T follicular helper cell (primary cell): ENCODE measurements around the gene LRRFIP2.
"Not testable (repeated sequence)": the region's sequence is repeated elsewhere in the genome, so short reads cannot be mapped to it uniquely, and the experiment has no call there.

Experiments used
- DNase-seq: peaks from one replicate; pipeline ENCODE4 v3.0.0-alpha.2; 2020; ENCODE audit warnings: low read depth

Gene LRRFIP2

GRCh38 chr3:37183976-37184375 lies 9.6 kb upstream of the LRRFIP2 start:
- no peak for DNase-seq

- no peak for DNase-seq
Measured at GRCh38 chr3:37183375-37183831, 9.0 kb upstream of the LRRFIP2 start.

- no peak for DNase-seq
Measured at GRCh38 chr3:37182816-37183215, 8.4 kb upstream of the LRRFIP2 start.

- no peak for DNase-seq
Measured at GRCh38 chr3:37181756-37182155, 7.4 kb upstream of the LRRFIP2 start.

GRCh38 chr3:37179144-37179967 lies 5.0 kb upstream of the LRRFIP2 start:
- DNase-seq: no peak

- DNase-seq: no peak
Measured at GRCh38 chr3:37173806-37174205, 576 bp downstream of the LRRFIP2 start.

- no peak for DNase-seq
Measured at GRCh38 chr3:37171144-37171543, 3.2 kb downstream of the LRRFIP2 start.

GRCh38 chr3:37170513-37170912 lies 3.9 kb downstream of the LRRFIP2 start:
- DNase-seq: no peak

- DNase-seq: no peak
Measured at GRCh38 chr3:37170060-37170459, 4.3 kb downstream of the LRRFIP2 start.

GRCh38 chr3:37168896-37169295 lies 5.5 kb downstream of the LRRFIP2 start:
- no peak for DNase-seq

- no peak for DNase-seq
Measured at GRCh38 chr3:37163262-37164015, 10.9 kb downstream of the LRRFIP2 start.

- no peak for DNase-seq
Measured at GRCh38 chr3:37162501-37163245, 11.7 kb downstream of the LRRFIP2 start.

- no peak for DNase-seq
Measured at GRCh38 chr3:37161351-37161750, 13.0 kb downstream of the LRRFIP2 start.

GRCh38 chr3:37155782-37156181 lies 18.6 kb downstream of the LRRFIP2 start:
- no peak for DNase-seq

- DNase-seq: no peak
Measured at GRCh38 chr3:37154668-37155314, 19.6 kb downstream of the LRRFIP2 start.

GRCh38 chr3:37150621-37151020 lies 23.8 kb downstream of the LRRFIP2 start:
- DNase-seq: no peak

GRCh38 chr3:37149257-37149656 lies 25.1 kb downstream of the LRRFIP2 start:
- no peak for DNase-seq

GRCh38 chr3:37148208-37148607 lies 26.2 kb downstream of the LRRFIP2 start:
- no peak for DNase-seq

GRCh38 chr3:37147666-37148065 lies 26.7 kb downstream of the LRRFIP2 start:
- DNase-seq: no peak

- not testable (repeated sequence) for DNase-seq
Measured at GRCh38 chr3:37146927-37147326, 27.5 kb downstream of the LRRFIP2 start.

- no peak for DNase-seq
Measured at GRCh38 chr3:37145611-37146010, 28.8 kb downstream of the LRRFIP2 start.

- no peak for DNase-seq
Measured at GRCh38 chr3:37144806-37145205, 29.6 kb downstream of the LRRFIP2 start.
